ENCODE measurements around the gene PPM1F.

Gene PPM1F

DNA sequence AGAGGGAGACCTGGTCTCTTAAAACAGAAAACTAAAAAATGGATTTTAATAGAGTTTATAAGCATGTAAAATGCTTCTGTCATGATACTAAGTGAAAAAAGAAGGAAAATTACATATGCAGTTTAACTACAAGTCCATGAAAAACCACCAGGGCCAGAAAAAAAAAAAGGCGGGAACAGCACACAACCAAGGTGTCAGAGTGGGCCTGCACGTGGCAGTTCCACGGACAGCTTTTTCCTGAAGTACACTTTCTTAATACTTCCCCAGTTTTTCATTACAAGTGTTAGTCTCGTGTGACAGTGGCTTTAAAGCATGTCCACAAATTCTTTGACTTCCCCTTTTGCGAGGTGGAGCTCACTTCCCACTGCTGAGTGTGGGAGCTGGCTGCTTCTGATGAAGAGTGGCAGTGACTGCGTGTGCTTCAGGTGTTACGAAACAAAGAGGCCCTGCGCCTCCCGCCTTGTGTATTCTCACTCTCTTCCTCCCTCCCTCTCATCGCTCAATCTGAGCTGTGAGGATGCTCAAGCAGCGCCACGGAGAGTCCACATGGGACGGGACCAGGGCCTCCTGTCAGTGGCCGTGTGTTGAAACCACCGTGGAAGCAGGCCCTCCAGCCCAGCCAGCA is 16.4 kb downstream of the PPM1F start:
- H3K27me3 Mint-ChIP-seq: no peaks in the 10 kb centered on the region
- DNase-seq (ENCODE audit: low spot score in 2 of 2) (no peak), ATAC-seq (ENCODE audit: low read depth) (no peak)
- H3K9me3 Mint-ChIP-seq: no peaks in the 10 kb centered on the region
- H3K36me3 Mint-ChIP-seq: peaks cover 2% of the 10 kb centered on the region
- H3K27ac Mint-ChIP-seq: no peak overlapping the region
- peaks cover 24% of the 10 kb centered on the region for H3K4me1 Mint-ChIP-seq
- no peak overlapping the region for H3K4me3 Mint-ChIP-seq

DNA sequence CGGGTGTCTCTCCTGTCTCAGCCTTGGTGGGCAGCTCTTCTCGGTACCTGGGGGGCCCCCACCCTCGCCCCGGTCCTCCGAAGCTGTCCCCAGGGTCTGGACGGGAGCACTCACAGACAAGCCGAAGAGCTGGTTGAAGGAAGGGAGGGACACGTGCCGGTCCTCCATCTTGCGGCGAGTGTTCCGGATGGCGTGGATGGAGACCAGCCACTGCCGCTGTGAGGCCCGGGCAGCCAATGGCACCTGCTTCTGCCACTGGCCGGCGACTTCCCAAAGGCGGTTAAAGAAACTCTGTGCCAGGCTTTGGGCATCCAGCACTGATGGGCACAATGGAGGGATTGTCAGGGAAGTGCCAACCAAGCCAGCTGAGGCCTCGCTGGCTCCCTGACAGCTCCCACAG is 18.7 kb downstream of the PPM1F start:
- ATAC-seq (ENCODE audit: low read depth): no peak
- no peak overlapping the region for H3K4me3 Mint-ChIP-seq
- DNase-seq (ENCODE audit: low spot score in 2 of 2): no peak
- no peaks in the 10 kb centered on the region for H3K9me3 Mint-ChIP-seq
- no peaks in the 10 kb centered on the region for H3K27me3 Mint-ChIP-seq
- H3K4me1 Mint-ChIP-seq: peaks cover 17% of the 10 kb centered on the region
- H3K27ac Mint-ChIP-seq: no peak overlapping the region
- peaks cover 10% of the 10 kb centered on the region for H3K36me3 Mint-ChIP-seq

DNA sequence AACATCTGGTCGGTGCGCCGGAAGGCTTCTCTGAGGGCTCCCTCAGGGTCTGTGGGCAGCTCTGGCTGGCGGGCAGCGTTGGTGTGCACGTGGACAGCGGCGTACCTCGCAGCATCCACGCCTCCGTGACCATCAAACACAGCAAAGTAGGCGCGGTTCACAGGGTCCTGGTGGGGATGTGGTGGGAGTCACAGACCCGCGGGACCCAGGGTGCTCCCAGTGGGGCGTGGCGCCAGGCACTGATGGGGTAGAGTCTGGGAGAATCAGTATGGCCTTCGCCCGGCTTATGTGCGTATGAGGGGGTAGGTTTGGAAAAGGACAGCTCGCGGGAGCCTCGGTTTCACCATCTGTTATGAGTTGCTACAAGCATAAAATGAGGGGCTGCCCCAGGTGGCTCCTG is 19.2 kb downstream of the PPM1F start:
- DNase-seq (ENCODE audit: low spot score in 2 of 2): no peak
- peaks cover 14% of the 10 kb centered on the region for H3K36me3 Mint-ChIP-seq
- H3K27me3 Mint-ChIP-seq: no peaks in the 10 kb centered on the region
- H3K9me3 Mint-ChIP-seq: no peaks in the 10 kb centered on the region
- no peak overlapping the region for H3K27ac Mint-ChIP-seq
- H3K4me3 Mint-ChIP-seq: no peak overlapping the region
- no peak for ATAC-seq (ENCODE audit: low read depth)
- peaks cover 15% of the 10 kb centered on the region for H3K4me1 Mint-ChIP-seq

DNA sequence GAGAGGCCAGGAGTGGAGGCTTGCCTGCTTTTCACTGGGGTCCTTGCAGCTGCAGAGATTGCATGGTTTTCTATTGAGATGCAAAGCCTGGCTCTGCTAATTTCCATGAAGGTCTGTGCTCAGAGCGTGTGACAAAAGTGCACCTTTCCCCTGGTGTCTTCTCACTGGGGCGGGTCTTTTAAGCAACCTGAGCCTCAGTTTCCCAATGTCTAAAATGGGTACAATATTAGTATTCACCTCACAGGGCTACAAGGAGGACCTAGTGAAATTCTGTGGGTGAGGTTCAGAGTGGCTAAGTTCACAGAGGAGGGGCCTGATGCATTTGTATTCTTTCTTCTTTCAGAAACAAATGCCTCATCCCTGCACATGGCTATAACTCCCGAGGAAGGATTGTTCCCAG is 20.3 kb downstream of the PPM1F start:
- no peak overlapping the region for H3K27ac Mint-ChIP-seq
- DNase-seq (ENCODE audit: low spot score in 2 of 2) (no peak), ATAC-seq (ENCODE audit: low read depth) (no peak)
- H3K4me3 Mint-ChIP-seq: no peak overlapping the region
- H3K9me3 Mint-ChIP-seq: no peaks in the 10 kb centered on the region
- no peaks in the 10 kb centered on the region for H3K27me3 Mint-ChIP-seq
- peaks cover 9% of the 10 kb centered on the region for H3K4me1 Mint-ChIP-seq
- H3K36me3 Mint-ChIP-seq: peaks cover 15% of the 10 kb centered on the region

DNA sequence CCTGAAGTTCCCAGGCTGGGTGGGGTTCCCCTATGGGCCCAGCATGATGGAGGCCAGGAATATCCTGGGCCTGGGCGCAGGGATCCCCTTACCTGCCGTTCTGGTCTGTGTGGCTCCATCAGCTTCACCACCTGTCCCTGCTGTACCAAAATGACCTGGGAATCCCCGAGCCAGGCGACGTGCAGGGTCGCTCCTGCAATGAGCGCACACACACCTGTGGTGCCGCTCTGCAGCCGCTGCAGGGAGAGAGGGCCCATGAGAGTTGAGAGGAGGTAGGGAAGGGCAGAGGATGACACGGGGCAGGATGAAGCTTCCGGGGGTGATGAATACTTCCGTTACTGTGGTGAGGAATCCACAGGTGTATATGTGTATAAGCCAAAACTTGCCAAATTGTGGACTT is 21.6 kb downstream of the PPM1F start:
- H3K27ac Mint-ChIP-seq: no peak overlapping the region
- peaks cover 18% of the 10 kb centered on the region for H3K36me3 Mint-ChIP-seq
- H3K27me3 Mint-ChIP-seq: no peaks in the 10 kb centered on the region
- no peak overlapping the region for H3K4me3 Mint-ChIP-seq
- ATAC-seq (ENCODE audit: low read depth) (no peak), DNase-seq (ENCODE audit: low spot score in 2 of 2) (no peak)
- H3K4me1 Mint-ChIP-seq: peaks cover 5% of the 10 kb centered on the region
- H3K9me3 Mint-ChIP-seq: no peaks in the 10 kb centered on the region

DNA sequence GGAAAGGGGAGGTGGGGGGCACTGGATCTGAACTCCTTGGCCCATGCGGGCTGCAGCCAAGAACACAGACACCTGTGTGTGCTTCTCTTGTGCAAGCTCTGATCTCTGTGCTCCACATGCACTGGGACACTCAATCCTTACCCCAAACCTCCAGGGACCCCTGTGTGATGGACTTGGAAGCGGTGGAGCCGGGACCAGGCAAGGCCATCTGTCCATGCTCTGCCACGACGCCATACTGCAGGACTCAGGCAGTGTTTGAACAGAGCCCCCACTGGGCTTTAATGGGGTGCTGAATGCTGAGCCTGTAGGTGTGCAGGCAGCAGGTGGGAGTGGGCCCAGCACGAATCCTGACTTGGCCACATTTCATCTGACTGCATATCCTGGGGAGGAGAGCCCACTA is 23.4 kb downstream of the PPM1F start:
- DNase-seq (ENCODE audit: low spot score in 2 of 2): no peak
- H3K9me3 Mint-ChIP-seq: no peaks in the 10 kb centered on the region
- peaks cover 20% of the 10 kb centered on the region for H3K36me3 Mint-ChIP-seq
- no peaks in the 10 kb centered on the region for H3K27me3 Mint-ChIP-seq
- peaks cover 4% of the 10 kb centered on the region for H3K4me1 Mint-ChIP-seq
- no peak overlapping the region for H3K4me3 Mint-ChIP-seq
- ATAC-seq (ENCODE audit: low read depth): no peak
- H3K27ac Mint-ChIP-seq: no peak overlapping the region

DNA sequence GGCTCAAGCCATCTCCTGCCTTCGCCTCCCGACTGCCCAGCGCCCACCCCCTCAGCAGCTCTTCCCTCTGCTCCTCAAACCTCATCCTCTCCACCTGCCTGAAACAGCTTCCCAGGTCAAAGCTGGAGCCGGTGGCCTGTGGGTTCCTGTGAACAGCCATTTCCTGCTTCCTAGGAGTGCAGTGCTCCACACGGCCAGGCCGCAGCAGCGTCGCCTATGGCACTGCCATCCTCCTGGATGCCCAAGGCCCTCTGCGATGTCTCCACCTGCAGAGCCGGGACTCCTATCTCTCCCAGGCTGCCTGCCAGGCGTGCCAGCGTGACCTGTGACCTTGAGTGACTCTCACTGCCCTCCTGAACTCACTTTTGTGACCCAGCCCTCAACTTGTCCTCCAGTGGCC is 24.6 kb downstream of the PPM1F start:
- Mint-ChIP-seq H3K27ac (no peak overlapping the region), H3K27me3 (no peaks in the 10 kb centered on the region), H3K9me3 (no peaks in the 10 kb centered on the region), H3K4me3 (no peak overlapping the region), H3K36me3 (peaks cover 22% of the 10 kb centered on the region), H3K4me1 (peaks cover 4% of the 10 kb centered on the region)
- ATAC-seq (ENCODE audit: low read depth) (no peak), DNase-seq (ENCODE audit: low spot score in 2 of 2) (no peak)

DNA sequence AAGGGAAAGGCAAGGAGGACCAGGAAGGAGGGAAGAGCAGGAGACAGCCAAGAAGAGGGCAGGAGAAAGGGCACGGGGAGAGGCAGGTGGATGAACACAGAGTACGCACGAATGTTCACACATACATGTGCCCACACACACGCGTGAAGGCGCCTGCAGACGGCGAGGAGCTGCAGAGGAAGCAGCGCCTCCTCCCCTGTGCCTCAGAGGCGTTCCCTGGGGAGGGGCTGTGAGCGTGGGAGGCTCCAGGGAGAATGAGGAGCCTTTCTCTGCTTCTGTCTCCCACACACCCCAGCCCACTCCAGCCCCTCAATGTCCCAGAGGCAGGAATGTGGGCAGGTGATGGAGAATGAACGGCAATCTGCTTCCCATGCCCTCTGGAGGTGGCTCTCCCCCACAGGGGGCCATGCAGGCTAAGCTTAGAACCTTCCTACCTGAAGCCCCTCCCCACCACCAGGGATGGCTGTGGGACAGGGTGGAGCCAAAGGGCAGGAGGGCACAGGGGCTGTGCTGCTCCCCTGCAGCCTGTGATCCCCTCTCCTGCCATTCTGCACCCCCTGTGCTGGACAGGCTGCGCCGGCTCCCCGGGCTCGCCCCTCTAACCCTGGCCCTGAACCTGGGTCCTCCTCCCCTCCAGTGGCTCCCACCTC is 25.3 kb downstream of the PPM1F start:
- no peaks in the 10 kb centered on the region for H3K9me3 Mint-ChIP-seq
- ATAC-seq (ENCODE audit: low read depth): no peak
- H3K4me3 Mint-ChIP-seq: no peak overlapping the region
- H3K27me3 Mint-ChIP-seq: no peaks in the 10 kb centered on the region
- H3K36me3 Mint-ChIP-seq: peaks cover 20% of the 10 kb centered on the region
- no peak for DNase-seq (ENCODE audit: low spot score in 2 of 2)
- H3K27ac Mint-ChIP-seq: no peak overlapping the region
- peaks cover 4% of the 10 kb centered on the region for H3K4me1 Mint-ChIP-seq

DNA sequence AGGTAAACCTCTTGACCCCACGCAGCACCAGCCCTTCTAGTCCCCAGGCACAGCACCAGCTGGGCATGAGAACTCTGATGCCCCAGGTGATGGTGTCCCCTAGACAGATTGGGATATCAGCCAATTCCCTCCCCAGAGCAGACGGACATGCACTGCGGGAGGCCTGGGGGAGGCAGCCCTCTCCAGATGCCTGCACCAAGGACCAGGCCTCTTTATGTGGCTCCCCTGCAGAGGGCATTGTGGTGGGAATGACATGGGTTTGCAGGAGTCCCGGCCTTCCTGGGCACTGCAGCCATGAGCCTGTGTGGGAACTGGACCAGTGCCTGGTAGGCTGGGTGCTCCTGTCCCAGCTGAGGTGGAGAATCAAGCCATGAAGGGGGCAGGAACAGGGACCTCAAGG is 25.9 kb downstream of the PPM1F start:
- Mint-ChIP-seq H3K4me3 (no peak overlapping the region), H3K27ac (no peak overlapping the region), H3K9me3 (no peaks in the 10 kb centered on the region), H3K36me3 (peaks cover 21% of the 10 kb centered on the region), H3K27me3 (no peaks in the 10 kb centered on the region), H3K4me1 (peaks cover 4% of the 10 kb centered on the region)
- ATAC-seq (ENCODE audit: low read depth) (no peak), DNase-seq (ENCODE audit: low spot score in 2 of 2) (no peak)

DNA sequence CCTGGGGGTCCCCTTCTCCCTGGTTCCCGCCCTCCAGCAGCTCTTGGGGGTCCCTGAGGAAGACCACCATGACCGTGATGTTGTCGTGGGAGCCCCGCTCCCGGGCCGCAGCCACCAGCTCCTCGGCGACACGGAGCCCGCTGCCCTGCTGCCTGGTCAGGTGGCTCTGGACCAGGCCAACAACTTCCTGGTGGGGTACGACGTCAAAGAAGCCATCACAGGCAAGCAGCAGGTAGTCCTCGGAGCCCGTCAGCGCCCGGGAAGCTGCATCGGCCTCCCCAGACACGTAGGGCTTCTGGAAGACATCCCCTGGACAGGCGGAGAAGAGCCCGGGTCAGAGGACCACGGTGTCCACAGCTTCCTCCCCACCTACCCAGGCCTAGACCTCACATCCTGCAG is 29.5 kb downstream of the PPM1F start:
- Mint-ChIP-seq H3K4me1 (peaks cover 4% of the 10 kb centered on the region), H3K27ac (no peak overlapping the region), H3K27me3 (no peaks in the 10 kb centered on the region), H3K4me3 (no peak overlapping the region), H3K9me3 (no peaks in the 10 kb centered on the region), H3K36me3 (peaks cover 10% of the 10 kb centered on the region)
- DNase-seq (ENCODE audit: low spot score in 2 of 2): no peak
- ATAC-seq (ENCODE audit: low read depth): no peak

DNA sequence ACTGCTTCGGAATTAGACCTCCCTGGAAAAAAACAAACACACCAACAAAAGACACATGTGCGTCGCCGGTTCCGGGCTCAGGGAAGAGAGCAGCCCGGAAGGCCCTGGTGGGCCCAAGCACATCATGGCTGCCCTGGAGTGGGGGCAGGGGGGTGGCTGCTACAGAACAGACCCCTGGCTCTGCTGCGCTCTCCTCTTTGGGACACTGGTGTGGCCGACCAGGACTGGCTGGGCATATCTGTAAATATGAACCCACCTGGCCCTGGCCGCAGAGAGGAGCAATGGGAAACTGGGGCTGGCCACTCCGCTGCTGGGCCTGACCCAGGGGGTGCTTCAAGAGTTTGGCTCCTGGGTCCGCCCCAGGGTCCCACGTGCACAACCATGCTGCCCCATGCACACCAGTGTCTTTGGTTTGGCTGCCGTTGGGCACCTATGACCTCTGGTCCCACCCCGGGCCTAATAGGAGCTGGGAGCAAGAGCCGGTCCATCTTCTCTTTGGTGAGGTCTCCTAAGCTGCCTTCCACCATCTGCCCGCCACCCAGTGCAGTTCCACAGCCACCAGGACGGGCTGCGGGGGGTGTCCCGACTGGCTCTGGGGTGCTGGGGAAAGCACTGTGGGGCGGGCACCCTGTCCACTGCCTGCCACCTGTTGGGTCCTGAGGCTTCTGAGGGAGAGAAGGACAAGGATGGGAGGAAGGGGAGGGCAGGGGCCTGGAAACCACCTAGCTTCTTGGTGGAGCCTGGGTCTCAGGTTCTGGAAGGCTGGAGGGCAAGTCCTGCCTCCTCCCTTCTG is 30.1 kb downstream of the PPM1F start:
- H3K9me3 Mint-ChIP-seq: no peaks in the 10 kb centered on the region
- DNase-seq (ENCODE audit: low spot score in 2 of 2): no peak
- no peak overlapping the region for H3K4me3 Mint-ChIP-seq
- H3K27me3 Mint-ChIP-seq: no peaks in the 10 kb centered on the region
- no peak for ATAC-seq (ENCODE audit: low read depth)
- peaks cover 4% of the 10 kb centered on the region for H3K4me1 Mint-ChIP-seq
- H3K27ac Mint-ChIP-seq: no peak overlapping the region
- H3K36me3 Mint-ChIP-seq: peaks cover 10% of the 10 kb centered on the region

DNA sequence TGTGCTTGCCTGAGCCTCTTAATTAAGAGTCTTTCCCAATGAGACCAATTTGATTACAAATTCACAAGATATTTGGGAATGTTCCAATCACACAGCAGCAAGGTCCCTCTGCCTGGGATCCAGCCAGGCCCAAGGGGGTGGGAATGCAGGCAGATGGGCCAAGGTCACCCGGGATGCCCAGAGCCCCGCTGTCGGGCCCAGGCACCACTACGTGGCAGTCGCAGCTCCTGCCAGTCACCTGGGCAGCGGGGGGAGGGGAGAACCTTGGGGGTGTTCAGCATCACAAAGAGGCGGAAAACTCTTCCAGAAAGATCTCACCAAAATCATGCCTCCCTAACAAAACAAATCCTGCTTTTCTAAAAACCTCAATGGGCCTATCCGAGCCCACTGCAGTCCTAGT is 30.9 kb downstream of the PPM1F start:
- ATAC-seq (ENCODE audit: low read depth): no peak
- Mint-ChIP-seq H3K4me1 (no peaks in the 10 kb centered on the region), H3K4me3 (no peak overlapping the region), H3K27me3 (no peaks in the 10 kb centered on the region), H3K27ac (no peak overlapping the region), H3K9me3 (no peaks in the 10 kb centered on the region), H3K36me3 (peaks cover 7% of the 10 kb centered on the region)
- DNase-seq (ENCODE audit: low spot score in 2 of 2): no peak

DNA sequence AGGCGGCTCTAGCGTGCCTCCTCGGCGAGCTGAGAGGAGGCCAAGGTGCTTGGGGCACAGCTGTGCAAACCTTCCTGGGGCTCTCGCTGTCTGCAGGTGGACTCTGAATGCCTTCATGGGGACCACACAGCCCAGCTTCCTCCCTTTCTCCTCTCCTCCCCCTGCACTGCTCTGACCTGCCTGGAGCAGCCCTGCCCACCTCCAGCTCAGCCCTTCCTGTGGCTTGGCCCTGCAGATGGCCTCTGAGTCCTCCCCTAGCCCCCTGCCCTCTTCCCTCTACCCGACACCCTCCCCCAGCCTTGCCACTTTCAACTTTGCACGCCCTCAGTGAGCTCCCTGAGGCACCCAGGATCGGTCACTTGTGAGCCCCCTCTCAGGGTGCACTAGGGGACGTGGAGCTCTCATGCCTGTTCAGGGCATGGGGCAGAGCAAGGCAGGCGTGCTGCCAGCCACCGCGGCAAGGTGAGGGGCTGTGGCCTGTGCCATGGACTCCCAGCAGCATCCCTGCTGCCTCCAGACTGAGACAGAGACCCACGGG is 31.4 kb downstream of the PPM1F start:
- no peaks in the 10 kb centered on the region for H3K9me3 Mint-ChIP-seq
- no peak for DNase-seq (ENCODE audit: low spot score in 2 of 2)
- no peak for ATAC-seq (ENCODE audit: low read depth)
- H3K27me3 Mint-ChIP-seq: no peaks in the 10 kb centered on the region
- no peaks in the 10 kb centered on the region for H3K4me1 Mint-ChIP-seq
- peaks cover 7% of the 10 kb centered on the region for H3K36me3 Mint-ChIP-seq
- H3K4me3 Mint-ChIP-seq: no peak overlapping the region
- H3K27ac Mint-ChIP-seq: no peak overlapping the region

DNA sequence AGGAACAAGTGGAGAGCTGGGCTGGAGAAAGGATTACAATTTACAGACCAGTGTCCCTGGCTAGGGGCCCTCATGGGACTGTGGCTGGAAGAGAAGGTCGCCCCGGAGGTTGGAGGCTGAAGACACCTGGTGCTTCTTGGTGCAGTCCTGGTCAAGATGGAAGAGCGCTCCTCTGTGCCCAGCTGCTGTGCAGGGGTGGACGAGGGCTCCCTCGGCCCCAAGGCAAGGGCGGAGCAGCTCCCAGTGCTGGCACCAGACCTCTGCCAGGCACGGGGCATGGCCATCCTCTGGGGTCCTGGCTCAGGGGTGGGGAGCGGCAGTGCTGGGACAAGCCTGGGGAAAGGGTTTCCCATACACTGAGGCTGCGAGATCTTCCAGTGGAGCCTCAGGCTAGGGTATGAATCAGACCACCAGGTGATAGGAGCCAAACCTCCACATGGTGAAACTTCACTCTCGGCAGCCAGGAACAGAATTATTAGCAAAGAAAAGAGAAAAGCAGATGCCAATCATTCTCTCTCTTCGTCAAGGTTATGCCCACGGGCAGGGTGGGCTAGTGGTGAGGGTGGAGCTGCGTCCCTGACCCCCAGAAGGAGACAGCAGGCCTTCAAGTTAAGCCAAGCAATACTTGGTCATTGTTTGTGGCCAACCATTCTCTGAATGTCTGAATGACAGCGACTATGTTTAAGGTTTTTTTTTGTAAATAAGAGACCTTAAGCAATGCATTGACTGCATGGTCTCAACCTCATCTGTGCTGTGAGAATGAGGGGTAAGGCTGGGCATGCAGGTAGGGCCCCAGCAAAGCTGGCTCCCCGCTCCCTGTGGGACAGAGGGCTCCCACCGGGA is 32.1 kb downstream of the PPM1F start:
- H3K4me1 Mint-ChIP-seq: no peaks in the 10 kb centered on the region
- H3K4me3 Mint-ChIP-seq: no peak overlapping the region
- DNase-seq (ENCODE audit: low spot score in 2 of 2) (no peak), ATAC-seq (ENCODE audit: low read depth) (no peak)
- H3K9me3 Mint-ChIP-seq: no peaks in the 10 kb centered on the region
- H3K27me3 Mint-ChIP-seq: no peaks in the 10 kb centered on the region
- peaks cover 7% of the 10 kb centered on the region for H3K36me3 Mint-ChIP-seq
- no peak overlapping the region for H3K27ac Mint-ChIP-seq
